WTC11 (cell line): ENCODE results near the gene CRTC3.

Experiments
- ATF1 ChIP-seq: sonication (generic); formaldehyde crosslinking; IDR thresholded peaks from 2 replicates; pipeline ENCODE4 v1.8.1; 2023; ENCODE audit warnings: mild to moderate bottlenecking, moderate library complexity, missing genetic modification reagents
- CREB1 ChIP-seq: sonication (generic); formaldehyde crosslinking; IDR thresholded peaks from 2 replicates; pipeline ENCODE4 v1.8.0; 2023; ENCODE audit warnings: mild to moderate bottlenecking, missing genetic modification reagents
- ESRRA ChIP-seq: sonication (generic); formaldehyde crosslinking; IDR thresholded peaks from 2 replicates; pipeline ENCODE4 v1.8.1; 2022; ENCODE audit warnings: mild to moderate bottlenecking, missing genetic modification reagents, borderline replicate concordance
- FOXK1 ChIP-seq: sonication (generic); formaldehyde crosslinking; IDR thresholded peaks from 2 replicates; pipeline ENCODE4 v1.8.0; 2022; ENCODE audit warnings: mild to moderate bottlenecking, moderate library complexity, missing genetic modification reagents
- FOXP1 ChIP-seq: sonication (generic); formaldehyde crosslinking; IDR thresholded peaks from 2 replicates; pipeline ENCODE4 v1.8.0; 2022; ENCODE audit warnings: missing genetic modification reagents, mild to moderate bottlenecking, moderate library complexity, borderline replicate concordance
- JUN ChIP-seq: sonication (generic); formaldehyde crosslinking; IDR thresholded peaks from 2 replicates; pipeline ENCODE4 v1.8.0; 2023; ENCODE audit warnings: mild to moderate bottlenecking, missing genetic modification reagents
- NFATC4 ChIP-seq: fragments of 250-450 bp; sonication (Bioruptor Pico); IDR thresholded peaks from 2 replicates; pipeline ENCODE4 v1.9.0; 2021; ENCODE audit warnings: mild to moderate bottlenecking
- NFYB ChIP-seq: sonication (generic); formaldehyde crosslinking; conservative IDR thresholded peaks from 2 replicates; pipeline ENCODE4 v1.8.0; 2022; ENCODE audit warnings: low read depth, missing genetic modification reagents
- NR2C2 ChIP-seq: sonication (generic); formaldehyde crosslinking; IDR thresholded peaks from 2 replicates; pipeline ENCODE4 v1.8.0; 2022; ENCODE audit warnings: mild to moderate bottlenecking, missing genetic modification reagents
- RORB ChIP-seq: fragments of 250-450 bp; sonication (Bioruptor Pico); IDR thresholded peaks from 2 replicates; pipeline ENCODE4 v1.9.0; 2021; ENCODE audit warnings: mild to moderate bottlenecking
- SP1 ChIP-seq: sonication (generic); formaldehyde crosslinking; conservative IDR thresholded peaks from 2 replicates; pipeline ENCODE4 v1.8.1; 2022; ENCODE audit warnings: missing genetic modification reagents
- TF ChIP-seq, protein P1 (sequence below): fragments of 200-600 bp; IDR thresholded peaks from 2 replicates; pipeline ENCODE4 v1.8.0; 2022; ENCODE audit warnings: antibody characterized with exemption
- TF ChIP-seq, protein P2 (sequence below): fragments of 250-450 bp; sonication (Bioruptor Pico); IDR thresholded peaks from 2 replicates; pipeline ENCODE4 v1.9.0; 2021; ENCODE audit warnings: mild to moderate bottlenecking, borderline replicate concordance
- TF ChIP-seq, protein P3 (sequence below): sonication (generic); formaldehyde crosslinking; IDR thresholded peaks from 2 replicates; pipeline ENCODE4 v1.8.0; 2022; ENCODE audit warnings: mild to moderate bottlenecking, missing genetic modification reagents

DNA sequence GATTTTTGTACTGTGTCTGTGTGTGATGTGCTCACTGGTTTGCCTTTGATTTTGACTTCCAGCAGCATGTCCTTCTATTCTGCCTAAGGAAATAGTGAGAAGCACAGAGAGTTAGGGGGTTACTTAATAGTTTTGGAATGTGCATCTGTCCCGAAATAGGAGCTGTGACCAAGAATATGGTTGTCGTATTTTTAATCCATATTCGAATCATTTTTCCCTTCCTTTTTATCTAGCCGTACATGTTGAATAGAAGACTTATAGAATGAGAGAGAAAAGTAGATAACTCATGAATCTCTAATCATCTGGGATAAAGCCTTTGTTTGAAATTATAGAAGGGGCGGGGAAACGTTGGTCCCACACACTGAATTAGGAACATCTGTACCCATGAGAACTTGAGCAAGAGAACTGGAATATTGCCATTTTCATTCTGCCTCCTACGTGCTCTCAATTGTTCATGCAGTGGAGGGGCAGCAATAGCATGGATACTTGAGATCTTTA lies 23.6 kb downstream of the CRTC3 start:
- TF ChIP-seq, protein P1, sequence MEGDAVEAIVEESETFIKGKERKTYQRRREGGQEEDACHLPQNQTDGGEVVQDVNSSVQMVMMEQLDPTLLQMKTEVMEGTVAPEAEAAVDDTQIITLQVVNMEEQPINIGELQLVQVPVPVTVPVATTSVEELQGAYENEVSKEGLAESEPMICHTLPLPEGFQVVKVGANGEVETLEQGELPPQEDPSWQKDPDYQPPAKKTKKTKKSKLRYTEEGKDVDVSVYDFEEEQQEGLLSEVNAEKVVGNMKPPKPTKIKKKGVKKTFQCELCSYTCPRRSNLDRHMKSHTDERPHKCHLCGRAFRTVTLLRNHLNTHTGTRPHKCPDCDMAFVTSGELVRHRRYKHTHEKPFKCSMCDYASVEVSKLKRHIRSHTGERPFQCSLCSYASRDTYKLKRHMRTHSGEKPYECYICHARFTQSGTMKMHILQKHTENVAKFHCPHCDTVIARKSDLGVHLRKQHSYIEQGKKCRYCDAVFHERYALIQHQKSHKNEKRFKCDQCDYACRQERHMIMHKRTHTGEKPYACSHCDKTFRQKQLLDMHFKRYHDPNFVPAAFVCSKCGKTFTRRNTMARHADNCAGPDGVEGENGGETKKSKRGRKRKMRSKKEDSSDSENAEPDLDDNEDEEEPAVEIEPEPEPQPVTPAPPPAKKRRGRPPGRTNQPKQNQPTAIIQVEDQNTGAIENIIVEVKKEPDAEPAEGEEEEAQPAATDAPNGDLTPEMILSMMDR: no peak
- no peak for TF ChIP-seq SP1 (CRISPR knock-in tag)
- TF ChIP-seq NFYB: no peak
- TF ChIP-seq RORB (CRISPR knock-in tag): no peak
- TF ChIP-seq, protein P2, sequence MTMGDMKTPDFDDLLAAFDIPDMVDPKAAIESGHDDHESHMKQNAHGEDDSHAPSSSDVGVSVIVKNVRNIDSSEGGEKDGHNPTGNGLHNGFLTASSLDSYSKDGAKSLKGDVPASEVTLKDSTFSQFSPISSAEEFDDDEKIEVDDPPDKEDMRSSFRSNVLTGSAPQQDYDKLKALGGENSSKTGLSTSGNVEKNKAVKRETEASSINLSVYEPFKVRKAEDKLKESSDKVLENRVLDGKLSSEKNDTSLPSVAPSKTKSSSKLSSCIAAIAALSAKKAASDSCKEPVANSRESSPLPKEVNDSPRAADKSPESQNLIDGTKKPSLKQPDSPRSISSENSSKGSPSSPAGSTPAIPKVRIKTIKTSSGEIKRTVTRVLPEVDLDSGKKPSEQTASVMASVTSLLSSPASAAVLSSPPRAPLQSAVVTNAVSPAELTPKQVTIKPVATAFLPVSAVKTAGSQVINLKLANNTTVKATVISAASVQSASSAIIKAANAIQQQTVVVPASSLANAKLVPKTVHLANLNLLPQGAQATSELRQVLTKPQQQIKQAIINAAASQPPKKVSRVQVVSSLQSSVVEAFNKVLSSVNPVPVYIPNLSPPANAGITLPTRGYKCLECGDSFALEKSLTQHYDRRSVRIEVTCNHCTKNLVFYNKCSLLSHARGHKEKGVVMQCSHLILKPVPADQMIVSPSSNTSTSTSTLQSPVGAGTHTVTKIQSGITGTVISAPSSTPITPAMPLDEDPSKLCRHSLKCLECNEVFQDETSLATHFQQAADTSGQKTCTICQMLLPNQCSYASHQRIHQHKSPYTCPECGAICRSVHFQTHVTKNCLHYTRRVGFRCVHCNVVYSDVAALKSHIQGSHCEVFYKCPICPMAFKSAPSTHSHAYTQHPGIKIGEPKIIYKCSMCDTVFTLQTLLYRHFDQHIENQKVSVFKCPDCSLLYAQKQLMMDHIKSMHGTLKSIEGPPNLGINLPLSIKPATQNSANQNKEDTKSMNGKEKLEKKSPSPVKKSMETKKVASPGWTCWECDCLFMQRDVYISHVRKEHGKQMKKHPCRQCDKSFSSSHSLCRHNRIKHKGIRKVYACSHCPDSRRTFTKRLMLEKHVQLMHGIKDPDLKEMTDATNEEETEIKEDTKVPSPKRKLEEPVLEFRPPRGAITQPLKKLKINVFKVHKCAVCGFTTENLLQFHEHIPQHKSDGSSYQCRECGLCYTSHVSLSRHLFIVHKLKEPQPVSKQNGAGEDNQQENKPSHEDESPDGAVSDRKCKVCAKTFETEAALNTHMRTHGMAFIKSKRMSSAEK: no peak
- TF ChIP-seq NFATC4 (CRISPR knock-in tag): no peak
- TF ChIP-seq ATF1 (CRISPR knock-in tag): no peak
- TF ChIP-seq FOXK1 (CRISPR knock-in tag): no peak
- TF ChIP-seq FOXP1 (CRISPR knock-in tag): no peak
- TF ChIP-seq ESRRA (CRISPR knock-in tag): no peak
- TF ChIP-seq, protein P3, sequence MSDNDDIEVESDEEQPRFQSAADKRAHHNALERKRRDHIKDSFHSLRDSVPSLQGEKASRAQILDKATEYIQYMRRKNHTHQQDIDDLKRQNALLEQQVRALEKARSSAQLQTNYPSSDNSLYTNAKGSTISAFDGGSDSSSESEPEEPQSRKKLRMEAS (CRISPR knock-in tag): no peak
- no peak for TF ChIP-seq JUN (CRISPR knock-in tag)
- TF ChIP-seq NR2C2: no peak
- TF ChIP-seq CREB1 (CRISPR knock-in tag): no peak
